ENCODE measurements around the gene CPVL.

CPVL gene

DNA sequence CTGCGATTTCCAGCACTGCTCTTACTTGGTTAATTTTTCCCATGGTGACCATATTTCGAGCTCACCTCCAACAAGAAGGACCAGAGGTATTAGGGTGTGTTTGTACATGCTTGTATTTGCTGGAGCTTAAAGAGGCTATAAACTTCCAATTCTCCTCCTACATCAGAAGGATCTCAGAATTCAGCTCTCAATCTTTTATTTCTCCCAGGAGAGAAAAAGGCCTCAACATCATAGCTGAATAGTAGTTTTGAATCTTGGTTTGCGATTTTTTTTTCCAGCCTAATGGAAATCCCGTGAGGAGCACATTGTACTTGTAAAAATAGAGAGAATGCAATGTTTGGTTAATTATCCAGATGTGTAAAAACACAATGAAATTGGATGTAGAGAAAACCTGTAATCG is 69.7 kb downstream of the CPVL start:
- Histone ChIP-seq H3F3A (ENCODE audit: control insufficient read depth, insufficient read depth) (no peaks in the 10 kb centered on the region), H3K4me2 (ENCODE audit: low read length) (no peak overlapping the region), H3K9me2 (replicated peaks; ENCODE audit: control insufficient read depth, low read length) (no peaks in the 10 kb centered on the region), H3K36me3 (ENCODE audit: control insufficient read depth, low read length) (no peaks in the 10 kb centered on the region), H4K20me1 (ENCODE audit: control insufficient read depth, insufficient read depth, low read depth, low read length) (no peaks in the 10 kb centered on the region), H3K79me2 (ENCODE audit: control insufficient read depth, low read length) (no peaks in the 10 kb centered on the region), H3K27me3 (ENCODE audit: control insufficient read depth, low read length) (peaks cover 7% of the 10 kb centered on the region; the same call in 1 of the 2 replicates), H3K4me3 (ENCODE audit: low read length) (no peak overlapping the region), H3K27ac (ENCODE audit: low read depth, low read length) (no peak overlapping the region), H3K9me3 (ENCODE audit: control insufficient read depth, insufficient read depth, low read length) (no peaks in the 10 kb centered on the region), H3K4me1 (ENCODE audit: control insufficient read depth, low read length) (no peaks in the 10 kb centered on the region)
- TF ChIP-seq EZH2phosphoT487 (IDR thresholded peaks at IDR 0.05; ENCODE audit: borderline replicate concordance, low read length), result no peak
- TF ChIP-seq, protein P1, sequence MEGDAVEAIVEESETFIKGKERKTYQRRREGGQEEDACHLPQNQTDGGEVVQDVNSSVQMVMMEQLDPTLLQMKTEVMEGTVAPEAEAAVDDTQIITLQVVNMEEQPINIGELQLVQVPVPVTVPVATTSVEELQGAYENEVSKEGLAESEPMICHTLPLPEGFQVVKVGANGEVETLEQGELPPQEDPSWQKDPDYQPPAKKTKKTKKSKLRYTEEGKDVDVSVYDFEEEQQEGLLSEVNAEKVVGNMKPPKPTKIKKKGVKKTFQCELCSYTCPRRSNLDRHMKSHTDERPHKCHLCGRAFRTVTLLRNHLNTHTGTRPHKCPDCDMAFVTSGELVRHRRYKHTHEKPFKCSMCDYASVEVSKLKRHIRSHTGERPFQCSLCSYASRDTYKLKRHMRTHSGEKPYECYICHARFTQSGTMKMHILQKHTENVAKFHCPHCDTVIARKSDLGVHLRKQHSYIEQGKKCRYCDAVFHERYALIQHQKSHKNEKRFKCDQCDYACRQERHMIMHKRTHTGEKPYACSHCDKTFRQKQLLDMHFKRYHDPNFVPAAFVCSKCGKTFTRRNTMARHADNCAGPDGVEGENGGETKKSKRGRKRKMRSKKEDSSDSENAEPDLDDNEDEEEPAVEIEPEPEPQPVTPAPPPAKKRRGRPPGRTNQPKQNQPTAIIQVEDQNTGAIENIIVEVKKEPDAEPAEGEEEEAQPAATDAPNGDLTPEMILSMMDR (IDR thresholded peaks at IDR 0.05; ENCODE audit: low read depth, low read length, poor library complexity, severe bottlenecking), result no peak

DNA sequence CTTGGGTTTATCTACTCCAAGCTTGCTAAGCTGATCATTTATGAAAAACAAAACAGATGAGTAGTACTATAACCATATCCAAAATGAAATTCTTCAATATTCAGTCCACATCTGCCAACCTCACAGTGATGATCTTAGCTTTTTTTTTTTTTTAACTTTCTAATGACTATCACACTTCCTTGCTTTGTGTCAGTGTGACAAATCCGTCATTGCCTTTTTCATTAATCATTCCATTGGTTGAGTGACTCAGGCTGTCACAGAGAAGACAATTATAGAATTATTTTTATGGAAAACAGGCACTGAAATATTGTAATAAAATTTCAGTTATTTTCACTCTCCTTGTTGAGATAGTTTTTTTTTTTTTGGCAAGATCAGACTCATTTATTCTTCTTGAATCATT is 70.7 kb downstream of the CPVL start:
- H3K36me3 ChIP-seq (ENCODE audit: control insufficient read depth, low read length), result no peaks in the 10 kb centered on the region
- H4K20me1 ChIP-seq (ENCODE audit: control insufficient read depth, insufficient read depth, low read depth, low read length), result no peaks in the 10 kb centered on the region
- H3K4me1 ChIP-seq (ENCODE audit: control insufficient read depth, low read length), result no peaks in the 10 kb centered on the region
- peaks cover 7% of the 10 kb centered on the region; the same call in 1 of the 2 replicates for H3K27me3 ChIP-seq (ENCODE audit: control insufficient read depth, low read length)
- H3K27ac ChIP-seq (ENCODE audit: low read depth, low read length), result no peak overlapping the region
- no peaks in the 10 kb centered on the region for H3K9me3 ChIP-seq (ENCODE audit: control insufficient read depth, insufficient read depth, low read length)
- H3K9me2 ChIP-seq (replicated peaks; ENCODE audit: control insufficient read depth, low read length), result no peaks in the 10 kb centered on the region
- H3K4me3 ChIP-seq (ENCODE audit: low read length), result no peak overlapping the region
- H3K4me2 ChIP-seq (ENCODE audit: low read length), result no peak overlapping the region
- TF ChIP-seq, protein P1 (IDR thresholded peaks at IDR 0.05; ENCODE audit: low read depth, low read length, poor library complexity, severe bottlenecking), result no peak
- no peak for TF ChIP-seq EZH2phosphoT487 (IDR thresholded peaks at IDR 0.05; ENCODE audit: borderline replicate concordance, low read length)
- H3F3A ChIP-seq (ENCODE audit: control insufficient read depth, insufficient read depth), result no peaks in the 10 kb centered on the region
- no peaks in the 10 kb centered on the region for H3K79me2 ChIP-seq (ENCODE audit: control insufficient read depth, low read length)

DNA sequence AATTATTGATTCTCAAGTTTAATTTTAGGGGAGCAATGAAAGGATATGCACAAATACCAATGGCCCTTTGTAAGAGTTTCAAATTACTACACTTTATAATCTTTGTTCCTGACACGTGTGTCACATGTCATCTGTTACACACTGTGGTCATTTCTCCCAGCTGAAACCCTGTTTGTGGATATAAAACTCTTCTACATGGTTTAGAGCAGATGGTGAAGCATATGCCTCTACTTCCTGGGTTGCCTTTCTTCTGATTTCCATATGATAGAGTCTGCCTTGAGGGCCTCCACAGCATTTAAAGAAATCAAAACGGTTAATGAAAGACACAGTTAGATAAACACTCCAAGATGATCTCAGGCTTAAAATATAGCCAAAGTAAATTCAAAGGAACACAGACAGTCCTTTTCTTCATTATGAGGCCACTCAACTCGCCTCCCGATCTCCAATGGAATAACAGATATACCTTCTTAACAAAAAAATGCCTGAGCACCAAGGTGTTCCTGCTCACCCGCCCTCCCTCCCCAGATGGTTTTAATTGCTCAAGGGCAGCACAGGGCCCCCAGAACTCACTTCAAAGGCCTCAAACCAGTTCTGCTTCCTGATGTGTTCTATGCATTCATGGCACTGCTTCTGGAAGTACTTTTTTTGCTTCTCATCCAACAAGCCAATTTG is 75.0 kb downstream of the CPVL start:
- Histone ChIP-seq H3K36me3 (ENCODE audit: control insufficient read depth, low read length) (no peaks in the 10 kb centered on the region), H3K4me3 (ENCODE audit: low read length) (no peak overlapping the region), H3K4me1 (ENCODE audit: control insufficient read depth, low read length) (no peaks in the 10 kb centered on the region), H3F3A (ENCODE audit: control insufficient read depth, insufficient read depth) (no peaks in the 10 kb centered on the region), H3K27me3 (ENCODE audit: control insufficient read depth, low read length) (0 out of 2 replicates have a peak, but pooled peaks cover under 1% of the 10 kb centered on the region), H4K20me1 (ENCODE audit: control insufficient read depth, insufficient read depth, low read depth, low read length) (no peaks in the 10 kb centered on the region), H3K9me2 (replicated peaks; ENCODE audit: control insufficient read depth, low read length) (no peaks in the 10 kb centered on the region), H3K4me2 (ENCODE audit: low read length) (no peak overlapping the region), H3K27ac (ENCODE audit: low read depth, low read length) (no peak overlapping the region), H3K79me2 (ENCODE audit: control insufficient read depth, low read length) (no peaks in the 10 kb centered on the region), H3K9me3 (ENCODE audit: control insufficient read depth, insufficient read depth, low read length) (no peaks in the 10 kb centered on the region)
- TF ChIP-seq EZH2phosphoT487 (IDR thresholded peaks at IDR 0.05; ENCODE audit: borderline replicate concordance, low read length), result no peak
- TF ChIP-seq, protein P1 (IDR thresholded peaks at IDR 0.05; ENCODE audit: low read depth, low read length, poor library complexity, severe bottlenecking), result no peak
